Measurements from ENCODE around the gene SWAP70. TPM values are rescaled to one million over a fixed set of nuclear protein-coding genes. Genes with fewer than 3 reads are reported as not detected.

Gene SWAP70
- total RNA-seq, 2 donors from 2014 or later: 28.8 to 30.7 TPM

GRCh38 chr11:9708544-9708943, 44.7 kb downstream of the SWAP70 start:
- Mint-ChIP-seq H3K4me3 (no peak overlapping the region), H3K9me3 (no peaks in the 10 kb centered on the region), H3K36me3 (ENCODE audit: low read depth) (peaks cover 4% of the 10 kb centered on the region), H3K4me1 (peaks cover 21% of the 10 kb centered on the region), H3K27me3 (ENCODE audit: insufficient read depth) (no peaks in the 10 kb centered on the region), H3K27ac (no peak overlapping the region)
- no peak overlapping the region for H3K27ac ChIP-seq (ENCODE audit: low read depth, low read length)
- H3K9ac ChIP-seq (ENCODE audit: extremely low read depth, low read length, poor library complexity, severe bottlenecking): no peak overlapping the region
- WGBS, 2 experiments (ENCODE audit: insufficient coverage in 1 of 2, insufficient read length in 1 of 2): 84 to 100% methylated on average over 1 of the region's 1 CpG
- no peak overlapping the region for H3K4me3 ChIP-seq (ENCODE audit: low read length)
- H3K27me3 ChIP-seq (ENCODE audit: control insufficient read depth, insufficient read depth, low read length, poor library complexity, severe bottlenecking): no peaks in the 10 kb centered on the region
- no peaks in the 10 kb centered on the region for H3K4me1 ChIP-seq (ENCODE audit: control insufficient read depth, insufficient read depth, low read length)
- no peak for TF ChIP-seq CTCF (conservative IDR thresholded peaks at IDR 0.05)
- DNase-seq: no peak
- H3K36me3 ChIP-seq (ENCODE audit: control insufficient read depth, insufficient read depth, low read length): peaks cover 8% of the 10 kb centered on the region
- no peaks in the 10 kb centered on the region for H3K9me3 ChIP-seq (ENCODE audit: control insufficient read depth, low read length)

- H3K27ac Mint-ChIP-seq: no peak overlapping the region
- Histone ChIP-seq H3K9ac (ENCODE audit: extremely low read depth, low read length, poor library complexity, severe bottlenecking) (no peak overlapping the region), H3K4me3 (ENCODE audit: low read length) (no peak overlapping the region), H3K4me1 (ENCODE audit: control insufficient read depth, insufficient read depth, low read length) (no peaks in the 10 kb centered on the region), H3K9me3 (ENCODE audit: control insufficient read depth, low read length) (peaks cover 9% of the 10 kb centered on the region), H3K27me3 (ENCODE audit: control insufficient read depth, insufficient read depth, low read length, poor library complexity, severe bottlenecking) (no peaks in the 10 kb centered on the region), H3K36me3 (ENCODE audit: control insufficient read depth, insufficient read depth, low read length) (peaks cover 20% of the 10 kb centered on the region), H3K27ac (ENCODE audit: low read depth, low read length) (no peak overlapping the region)
- no peak overlapping the region for H3K4me3 Mint-ChIP-seq
- DNase-seq: no peak
- H3K36me3 Mint-ChIP-seq (ENCODE audit: low read depth): peaks cover 18% of the 10 kb centered on the region
- no peak for TF ChIP-seq CTCF (conservative IDR thresholded peaks at IDR 0.05)
- peaks cover 21% of the 10 kb centered on the region for H3K4me1 Mint-ChIP-seq
- WGBS, 2 experiments (ENCODE audit: insufficient coverage in 1 of 2, insufficient read length in 1 of 2): 92 to 93% methylated on average over 3 to 4 of the region's 4 CpGs
- H3K27me3 Mint-ChIP-seq (ENCODE audit: insufficient read depth): no peaks in the 10 kb centered on the region
- peaks cover 5% of the 10 kb centered on the region for H3K9me3 Mint-ChIP-seq
Measured at GRCh38 chr11:9710223-9710622, 46.3 kb downstream of the SWAP70 start.

GRCh38 chr11:9710852-9711251, 47.0 kb downstream of the SWAP70 start:
- no peak overlapping the region for H3K4me3 ChIP-seq (ENCODE audit: low read length)
- no peak overlapping the region for H3K4me3 Mint-ChIP-seq
- H3K9me3 Mint-ChIP-seq: peaks cover 10% of the 10 kb centered on the region
- no peak overlapping the region for H3K9ac ChIP-seq (ENCODE audit: extremely low read depth, low read length, poor library complexity, severe bottlenecking)
- peaks cover 21% of the 10 kb centered on the region for H3K4me1 Mint-ChIP-seq
- peak overlapping the region; percentile 46 for H3K27ac Mint-ChIP-seq
- peaks cover 26% of the 10 kb centered on the region for H3K36me3 ChIP-seq (ENCODE audit: control insufficient read depth, insufficient read depth, low read length)
- TF ChIP-seq CTCF (conservative IDR thresholded peaks at IDR 0.05): no peak
- 83 to 100% methylated on average over 1 of the region's 1 CpG for WGBS, 2 experiments (ENCODE audit: insufficient coverage in 1 of 2, insufficient read length in 1 of 2)
- peaks cover 24% of the 10 kb centered on the region for H3K36me3 Mint-ChIP-seq (ENCODE audit: low read depth)
- no peaks in the 10 kb centered on the region for H3K27me3 ChIP-seq (ENCODE audit: control insufficient read depth, insufficient read depth, low read length, poor library complexity, severe bottlenecking)
- peaks cover 9% of the 10 kb centered on the region for H3K9me3 ChIP-seq (ENCODE audit: control insufficient read depth, low read length)
- H3K27ac ChIP-seq (ENCODE audit: low read depth, low read length): no peak overlapping the region
- no peaks in the 10 kb centered on the region for H3K27me3 Mint-ChIP-seq (ENCODE audit: insufficient read depth)
- H3K4me1 ChIP-seq (ENCODE audit: control insufficient read depth, insufficient read depth, low read length): no peaks in the 10 kb centered on the region
- no peak for DNase-seq
